HG02610 (cell line): ENCODE results near the gene P3H1.

ENCODE experiments used
- ATAC-seq: cut with Tn5 transposase; IDR thresholded peaks from one replicate; pipeline ENCODE4 v1.9.1; 2021; ENCODE audit warnings: mild to moderate bottlenecking, moderate library complexity; ENCODE audit not compliant: unreplicated experiment

P3H1 gene

GRCh38 chr1:42746436-42747105 is 20.3 kb downstream of the P3H1 start:
- ATAC-seq: no peak

DNA sequence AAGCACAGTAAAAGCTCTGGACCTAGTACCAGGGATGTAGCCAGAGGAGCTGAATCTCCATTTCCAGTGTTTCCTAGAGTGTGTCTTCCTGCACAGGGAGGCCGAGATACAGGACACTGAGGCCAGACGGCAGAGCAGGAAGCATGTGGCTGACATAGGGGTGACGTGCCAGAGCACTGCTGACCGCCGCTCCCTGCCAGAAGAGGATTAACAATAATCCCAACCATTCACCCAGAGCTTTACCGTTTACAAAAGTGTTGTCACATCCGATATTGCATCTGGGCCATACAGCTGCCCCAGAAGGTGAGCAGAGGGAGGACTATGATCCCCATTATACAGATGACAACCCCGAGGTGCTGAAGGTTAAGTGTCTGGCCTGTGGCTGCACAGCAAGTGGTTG is 21.0 kb downstream of the P3H1 start:
- no peak for ATAC-seq

- no peak for ATAC-seq
These were observed 22.7 kb downstream of the P3H1 start for GRCh38 chr1:42744148-42744413.

GRCh38 chr1:42743317-42744147 is 23.3 kb downstream of the P3H1 start:
- ATAC-seq: no peak

DNA sequence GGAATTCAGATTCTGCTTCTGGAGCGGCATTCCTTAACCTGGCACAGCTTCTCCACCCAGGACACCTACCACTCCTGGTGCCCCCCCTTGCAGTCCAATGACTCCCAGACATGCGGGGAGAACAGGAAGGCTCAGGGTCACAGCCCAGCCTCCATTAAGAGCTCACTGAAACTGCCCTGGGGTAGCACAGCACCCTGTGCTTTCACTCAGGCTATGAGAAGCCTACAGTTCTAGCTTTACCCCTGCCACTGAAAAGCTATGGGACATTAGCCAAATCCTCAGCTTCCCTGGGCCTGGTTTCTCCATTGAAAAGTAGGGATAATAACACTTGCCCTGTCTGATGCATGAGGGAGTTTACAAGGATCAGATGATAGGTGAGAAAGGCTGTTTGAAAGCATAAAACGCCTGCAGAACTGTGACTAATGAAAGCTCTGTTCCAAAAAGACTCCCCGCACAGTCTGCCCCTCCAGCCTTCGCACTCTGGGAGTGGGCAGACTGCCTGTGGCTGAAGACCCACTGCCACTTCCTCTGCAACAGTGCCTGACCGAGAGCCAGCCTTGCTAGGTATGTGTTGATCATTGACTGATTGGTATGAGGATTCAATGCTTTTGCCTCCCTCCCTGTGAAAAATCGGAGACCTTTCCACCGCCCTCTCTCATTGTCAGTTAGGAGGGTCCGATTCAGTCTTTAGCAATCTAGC is 24.1 kb downstream of the P3H1 start:
- no peak for ATAC-seq

GRCh38 chr1:42742141-42742540 is 24.7 kb downstream of the P3H1 start:
- no peak for ATAC-seq

- ATAC-seq: no peak
These were observed 25.1 kb downstream of the P3H1 start for GRCh38 chr1:42741706-42742105.

- ATAC-seq: no peak
These were observed 25.8 kb downstream of the P3H1 start for GRCh38 chr1:42740851-42741580.

DNA sequence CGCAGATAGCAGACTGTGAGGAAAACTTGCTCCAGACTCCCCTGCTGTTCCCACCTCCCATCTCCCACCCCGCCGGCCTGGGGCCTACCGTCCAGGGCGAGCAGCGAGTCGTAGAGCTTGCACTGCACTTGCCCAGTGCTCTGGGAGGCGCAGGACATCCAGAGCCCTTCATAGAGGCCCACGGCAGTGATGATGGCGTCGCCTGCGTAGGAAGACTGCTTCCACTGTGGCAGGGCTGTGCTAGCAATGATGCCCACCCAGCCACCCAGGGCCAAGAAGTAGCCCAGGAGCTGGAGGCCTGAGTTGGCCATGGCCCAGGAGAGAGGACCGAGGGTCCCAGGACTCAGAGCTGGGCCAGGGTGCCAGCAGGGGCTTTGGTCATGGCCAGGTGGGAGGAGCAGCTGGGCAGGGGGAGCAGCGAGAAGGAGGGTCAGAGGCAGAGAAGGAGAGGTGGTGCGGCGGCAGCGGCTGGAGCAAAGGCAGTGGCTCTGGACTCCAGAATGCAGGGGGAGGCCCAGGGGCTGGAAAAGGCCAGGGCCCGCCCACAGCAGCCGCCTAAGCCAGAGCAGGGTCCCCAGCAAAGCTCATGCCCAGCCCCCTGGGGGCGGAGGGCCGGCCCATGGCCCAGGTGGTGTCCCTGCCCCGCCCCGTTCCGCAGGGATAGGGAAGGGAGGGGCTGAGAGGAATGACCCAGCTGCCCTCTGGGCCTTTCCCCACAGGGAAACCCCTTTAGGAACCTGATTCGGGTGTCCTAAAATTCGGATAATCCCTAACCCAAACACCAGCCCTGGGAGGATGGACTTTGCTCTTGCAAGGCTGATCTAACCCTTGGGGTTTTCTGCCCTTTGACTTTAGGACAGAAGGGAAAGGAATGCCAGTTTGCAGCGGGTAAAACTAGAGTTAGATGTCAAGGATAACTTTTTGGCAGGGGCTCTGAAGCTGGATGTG is 26.8 kb downstream of the P3H1 start, which contains the start of gene CLDN19:
TSS of gene CLDN19 (minus strand) at position 484 of the 948 bp plus-strand sequence. CDS start at position 311, 173 bp downstream.
- ATAC-seq: no peak

DNA sequence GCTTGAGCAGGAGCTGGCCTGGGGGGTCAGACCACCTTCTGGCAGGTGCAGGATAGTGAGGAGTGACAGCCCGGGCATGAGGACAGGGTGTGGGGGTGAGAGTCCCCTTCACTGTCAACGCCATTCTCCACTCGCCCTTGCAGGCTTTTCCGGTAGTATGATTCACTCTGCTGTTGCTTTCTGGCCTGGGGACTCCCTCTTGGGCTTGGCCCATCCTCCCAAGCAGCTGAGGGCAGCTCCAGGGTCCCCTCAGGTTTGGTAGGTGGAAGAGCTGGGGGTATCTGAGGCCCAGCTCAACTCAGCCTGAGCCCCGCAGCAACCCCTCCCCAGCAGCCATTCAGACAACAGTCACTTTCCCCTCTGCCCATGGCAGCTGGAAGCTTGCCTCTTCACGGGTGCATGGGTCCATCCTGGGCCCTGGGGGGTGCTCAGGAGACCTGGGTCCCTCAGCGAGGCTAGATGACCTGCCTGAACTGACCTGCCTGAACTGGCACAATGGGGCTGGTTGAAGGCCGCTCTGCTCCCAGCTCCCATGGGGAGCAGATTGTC is 28.1 kb downstream of the P3H1 start:
- no peak for ATAC-seq

DNA sequence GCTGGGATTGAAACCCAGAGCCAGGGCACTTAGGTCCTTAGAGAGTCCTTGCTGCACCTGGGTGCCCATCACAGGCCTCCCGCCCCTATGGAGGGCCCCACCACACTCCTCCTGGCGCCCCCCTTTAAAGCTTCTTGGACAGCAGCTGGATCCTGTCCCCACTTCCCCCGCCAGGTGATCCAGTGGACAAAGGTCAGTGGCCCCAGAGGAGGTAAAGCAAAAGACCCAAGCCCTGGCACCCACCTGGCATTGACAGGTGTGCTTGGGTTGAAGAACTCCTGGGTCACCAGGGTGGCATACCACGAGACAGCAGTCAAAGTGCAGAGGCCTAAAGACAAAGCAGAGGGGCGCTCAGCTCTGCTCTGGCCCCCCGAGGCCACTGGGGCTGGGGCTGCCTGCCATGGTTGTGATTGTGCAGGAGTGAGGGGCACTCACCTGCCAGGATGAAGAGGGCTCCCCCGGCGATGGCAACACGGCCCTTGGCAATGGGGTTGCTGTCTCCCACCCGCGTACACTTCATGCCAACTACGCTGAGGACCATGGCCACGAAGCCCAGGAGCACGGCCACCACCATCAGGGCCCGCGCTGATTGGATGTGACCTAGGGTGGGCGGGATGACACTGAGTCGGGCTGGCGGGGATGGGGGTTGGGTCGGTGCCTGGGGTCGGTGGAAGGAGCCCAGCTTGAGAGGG is 28.7 kb downstream of the P3H1 start:
- ATAC-seq: no peak

DNA sequence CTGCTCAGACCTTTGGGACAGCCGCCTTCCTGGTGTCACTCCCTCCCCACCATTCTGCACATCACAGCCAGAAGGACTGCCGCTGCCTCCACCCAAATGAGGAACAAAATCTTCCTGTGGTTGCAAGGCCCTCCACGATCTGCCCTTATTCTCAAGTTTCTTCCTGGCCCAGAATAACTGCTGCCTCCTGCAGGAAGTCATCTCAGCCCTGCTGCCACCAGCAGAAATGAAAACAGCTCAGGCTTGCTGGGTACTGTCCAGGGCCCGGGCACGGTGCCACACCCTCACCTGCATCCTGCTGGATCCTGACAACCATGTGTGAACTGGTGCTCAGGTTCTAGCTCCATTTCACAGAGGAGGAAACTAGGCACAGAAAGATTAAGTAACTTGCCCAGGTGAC is 29.6 kb downstream of the P3H1 start:
- no peak for ATAC-seq

DNA sequence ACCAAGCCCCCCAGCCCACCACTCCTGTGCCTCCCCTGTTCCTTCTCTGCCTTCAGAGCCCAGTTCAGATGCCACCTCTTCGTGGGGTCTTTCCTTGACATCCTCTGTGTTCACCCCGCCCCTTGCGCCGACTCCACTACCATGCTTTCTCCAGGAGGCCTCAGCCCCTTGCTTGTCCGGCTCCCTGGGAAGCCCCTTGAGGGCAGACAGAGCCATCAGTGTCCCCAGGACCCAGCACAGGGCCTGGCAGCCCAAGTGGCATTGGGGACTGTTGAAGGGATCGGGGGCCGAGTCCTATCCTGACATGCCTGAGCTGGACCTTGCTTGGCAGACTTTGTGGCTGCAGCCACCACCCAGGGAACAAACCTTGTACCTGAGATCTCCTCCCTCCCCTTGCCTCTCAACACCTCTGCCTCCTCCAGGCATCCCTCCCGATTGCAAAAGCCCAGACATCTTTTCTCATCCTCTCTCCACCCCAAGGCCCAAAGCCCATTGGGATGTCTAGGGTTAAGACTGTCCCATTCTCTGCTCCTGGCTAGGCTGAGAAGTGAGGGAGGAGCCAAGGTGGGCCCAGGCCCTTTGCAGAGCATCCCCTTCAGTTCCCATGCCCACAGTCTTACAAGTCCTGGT is 30.1 kb downstream of the P3H1 start:
- ATAC-seq: no peak

DNA sequence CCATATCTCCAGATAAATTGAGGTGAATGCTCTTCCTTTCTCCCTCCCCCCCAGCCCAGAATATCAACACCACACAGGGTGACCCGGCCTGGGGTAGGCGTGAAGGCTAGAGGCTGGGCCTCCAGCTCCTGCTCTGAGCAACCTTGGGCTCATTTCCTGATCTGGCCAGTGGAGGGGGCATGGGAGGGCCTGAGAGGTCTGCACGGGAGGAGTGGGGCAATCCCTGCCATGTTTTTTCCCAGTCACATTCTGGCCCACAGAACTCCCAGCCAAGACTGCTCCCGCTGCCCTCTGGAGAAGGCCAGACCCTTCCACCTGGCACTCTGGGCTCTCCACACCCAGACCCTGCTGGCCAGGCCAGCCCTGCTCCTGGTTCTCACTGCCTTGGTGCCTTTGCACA is 30.7 kb downstream of the P3H1 start:
- ATAC-seq: no peak

DNA sequence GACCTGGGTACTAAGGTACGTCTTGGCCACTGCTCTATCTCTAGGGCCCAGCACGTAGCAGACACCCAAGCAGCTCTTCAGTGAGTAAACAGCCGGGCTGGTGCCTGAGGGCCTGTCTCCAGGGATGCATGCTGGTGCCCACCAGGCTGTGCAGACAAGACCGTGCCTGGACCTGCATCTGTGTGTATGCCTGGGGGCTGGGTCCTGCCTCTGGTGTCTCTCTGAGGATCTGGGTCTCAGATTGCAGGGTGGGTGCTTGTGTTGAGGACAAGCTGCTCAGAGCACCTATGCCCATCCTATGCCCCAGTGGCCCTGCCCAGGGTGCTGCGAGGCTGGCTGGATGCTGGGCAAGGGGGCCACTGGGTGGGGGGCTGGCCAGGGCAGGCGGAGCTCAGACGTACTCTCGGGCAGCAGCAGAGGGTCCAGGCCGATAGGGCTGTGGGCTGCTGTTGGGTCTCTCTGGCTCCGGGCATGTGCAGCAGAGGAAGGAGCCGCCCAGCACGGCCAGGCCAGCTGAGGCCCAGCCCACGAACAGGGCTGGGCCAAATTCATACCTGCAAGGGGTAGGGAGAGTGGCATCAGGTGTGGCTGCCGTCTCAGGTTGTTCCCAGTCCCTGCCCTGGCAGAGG is 31.2 kb downstream of the P3H1 start:
- no peak for ATAC-seq

DNA sequence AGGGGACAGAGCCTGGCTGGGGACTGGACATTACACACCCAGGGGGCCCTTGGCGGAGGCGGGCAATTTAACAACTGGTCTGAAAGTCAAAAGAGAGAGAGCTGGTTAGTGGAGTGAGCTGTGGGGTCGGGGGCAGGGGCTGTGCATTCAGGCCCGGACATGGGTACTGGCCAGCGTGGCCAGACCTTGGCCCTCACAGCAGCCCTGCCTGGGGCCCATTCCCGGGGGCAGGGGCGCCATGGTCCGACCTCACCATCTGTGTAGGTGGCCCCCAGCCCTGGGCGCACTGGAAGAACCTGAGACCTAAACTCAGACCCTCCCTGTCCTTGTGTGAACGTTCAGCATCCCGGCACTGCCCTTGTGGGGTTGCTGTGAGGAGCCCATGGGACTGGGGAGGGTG is 31.8 kb downstream of the P3H1 start:
- no peak for ATAC-seq

- no peak for ATAC-seq
These were observed 32.4 kb downstream of the P3H1 start for GRCh38 chr1:42734201-42735035.
